Stomach (tissue), 4 donors: ENCODE data around the gene CFAP54.

Experiments
- CTCF ChIP-seq, 7 experiments: fragments of 450-650 bp in 4 of 7; fragments of 200-600 bp in 3 of 7; sonication (generic) in 3 of 7; IDR thresholded peaks; one replicate each; pipeline ENCODE4 v1.5.1; 2016 to 2019; ENCODE audit warnings: antibody characterized with exemption in 7 of 7, control low read depth in 2 of 7, mild to moderate bottlenecking in 1 of 7
- POLR2A ChIP-seq, 4 donors: fragments of 450-650 bp; IDR thresholded peaks; one replicate each; pipeline ENCODE4 v1.6.1; 2016; ENCODE audit warnings: antibody characterized with exemption in 4 of 4, control low read depth in 2 of 4, mild to moderate bottlenecking in 1 of 4, moderate library complexity in 1 of 4
- POLR2AphosphoS5 ChIP-seq, 3 donors: sonication (generic); formaldehyde crosslinking; IDR thresholded peaks; one replicate each; pipeline ENCODE4 v1.6.1; 2016; ENCODE audit warnings: antibody characterized with exemption in 3 of 3

- TF ChIP-seq CTCF (IDR thresholded peaks at IDR 0.05) (no peak), POLR2AphosphoS5 (IDR thresholded peaks at IDR 0.05) (no peak), POLR2A (IDR thresholded peaks at IDR 0.05) (no peak)
Measured at GRCh38 chr12:96623155-96623554, 133.8 kb downstream of the CFAP54 start.
